22Rv1 (cell line): Measurements from ENCODE around the gene LYVE1.

Experiments
- ZFX ChIP-seq: fragments of 450-650 bp; IDR thresholded peaks from 2 replicates; pipeline ENCODE4 v1.6.1; 2017; ENCODE audit warnings: antibody characterized with exemption, borderline replicate concordance
- TF ChIP-seq, protein P1 (sequence below): fragments of 450-650 bp; IDR thresholded peaks from 2 replicates; pipeline ENCODE4 v1.5.1; 2017; ENCODE audit warnings: mild to moderate bottlenecking

- TF ChIP-seq, protein P1, sequence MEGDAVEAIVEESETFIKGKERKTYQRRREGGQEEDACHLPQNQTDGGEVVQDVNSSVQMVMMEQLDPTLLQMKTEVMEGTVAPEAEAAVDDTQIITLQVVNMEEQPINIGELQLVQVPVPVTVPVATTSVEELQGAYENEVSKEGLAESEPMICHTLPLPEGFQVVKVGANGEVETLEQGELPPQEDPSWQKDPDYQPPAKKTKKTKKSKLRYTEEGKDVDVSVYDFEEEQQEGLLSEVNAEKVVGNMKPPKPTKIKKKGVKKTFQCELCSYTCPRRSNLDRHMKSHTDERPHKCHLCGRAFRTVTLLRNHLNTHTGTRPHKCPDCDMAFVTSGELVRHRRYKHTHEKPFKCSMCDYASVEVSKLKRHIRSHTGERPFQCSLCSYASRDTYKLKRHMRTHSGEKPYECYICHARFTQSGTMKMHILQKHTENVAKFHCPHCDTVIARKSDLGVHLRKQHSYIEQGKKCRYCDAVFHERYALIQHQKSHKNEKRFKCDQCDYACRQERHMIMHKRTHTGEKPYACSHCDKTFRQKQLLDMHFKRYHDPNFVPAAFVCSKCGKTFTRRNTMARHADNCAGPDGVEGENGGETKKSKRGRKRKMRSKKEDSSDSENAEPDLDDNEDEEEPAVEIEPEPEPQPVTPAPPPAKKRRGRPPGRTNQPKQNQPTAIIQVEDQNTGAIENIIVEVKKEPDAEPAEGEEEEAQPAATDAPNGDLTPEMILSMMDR = no peak
- no peak for TF ChIP-seq ZFX
Observed at GRCh38 chr11:10591741-10592140, 23.3 kb upstream of the LYVE1 start.
